Activated naive CD8-positive, alpha-beta T cell treated with anti-CD3 and anti-CD28 coated beads, Interleukin-2, amount 50 U/mL, for 24 hours (primary cell): ENCODE measurements around the gene ZCWPW1.

ENCODE experiments used
- ATAC-seq: fragments of 150-1000 bp; cut with Tn5 transposase; one replicate; pipeline ENCODE4 v1.10.0; 2021
- DNase-seq: peaks from one replicate; pipeline ENCODE4 v3.0.0; 2021
- H3K27ac Mint-ChIP-seq: one replicate; pipeline ENCODE4 v1.8.0; 2021; ENCODE audit warnings: mild to moderate bottlenecking, mixed read lengths
- H3K27me3 Mint-ChIP-seq: one replicate; pipeline ENCODE4 v1.8.0; 2021; ENCODE audit warnings: mixed read lengths
- H3K36me3 Mint-ChIP-seq: one replicate; pipeline ENCODE4 v1.8.0; 2021; ENCODE audit warnings: low read depth, mixed read lengths
- H3K4me1 Mint-ChIP-seq: one replicate; pipeline ENCODE4 v1.8.0; 2021; ENCODE audit warnings: mixed read lengths
- H3K4me3 Mint-ChIP-seq: one replicate; pipeline ENCODE4 v1.8.0; 2021; ENCODE audit warnings: mild to moderate bottlenecking, moderate library complexity, mixed read lengths
- H3K9me3 Mint-ChIP-seq: one replicate; pipeline ENCODE4 v1.8.0; 2021; ENCODE audit warnings: mixed read lengths

ZCWPW1 gene

DNA sequence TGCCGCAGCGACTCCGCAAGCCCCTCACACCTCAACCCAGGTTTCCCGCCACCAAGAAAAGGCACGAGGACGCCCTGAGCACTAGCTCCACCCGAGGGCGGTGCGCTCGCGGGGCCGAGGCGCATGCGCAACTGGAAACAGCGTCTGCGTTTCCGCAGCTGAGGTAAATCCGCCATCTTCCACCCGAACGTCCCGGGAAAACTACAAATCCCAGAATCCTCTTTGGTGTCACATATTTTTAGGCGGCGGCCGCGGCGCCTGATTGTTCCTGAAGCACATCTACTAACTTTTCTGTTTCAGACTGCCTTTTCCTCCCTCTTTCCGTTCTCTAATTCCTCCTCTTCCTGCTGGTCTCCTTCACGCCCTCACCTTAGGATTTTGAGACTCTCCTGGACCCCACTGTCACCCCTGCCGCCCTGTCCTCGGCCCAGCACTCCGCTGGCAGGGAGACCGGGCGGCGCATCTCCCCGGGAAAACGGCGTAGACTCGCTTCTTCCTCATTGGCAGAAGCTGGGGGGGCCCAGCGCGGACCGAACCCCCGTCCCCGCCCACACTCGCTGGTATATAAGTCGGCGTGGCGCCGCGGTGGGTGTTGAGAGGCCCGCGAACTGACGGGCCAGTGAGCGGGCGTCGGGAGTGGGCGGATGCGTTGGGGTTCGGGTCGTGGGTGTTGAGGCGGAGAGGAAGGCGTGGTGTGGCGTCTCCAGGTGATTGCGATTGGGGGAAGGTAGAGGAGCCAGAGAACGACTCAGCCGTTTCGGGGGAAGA lies at the start of gene ZCWPW1:
Gene ZCWPW1, minus strand, starts transcription at position 505 of the 768 bp plus-strand sequence. CDS start 8,054 bp downstream, outside the sequence.
- H3K36me3 Mint-ChIP-seq = peaks cover 38% of the 10 kb centered on the region
- peak within 1 kb of the TSS; percentile 100 for H3K27ac Mint-ChIP-seq
- peaks cover 46% of the 10 kb centered on the region for H3K4me1 Mint-ChIP-seq
- peaks cover 5% of the 10 kb centered on the region for H3K9me3 Mint-ChIP-seq
- H3K4me3 Mint-ChIP-seq = peak within 1 kb of the TSS; percentile 99
- DNase-seq (peak; percentile 96), ATAC-seq (peak; percentile 56)
- H3K27me3 Mint-ChIP-seq = peaks cover 10% of the 10 kb centered on the region

DNA sequence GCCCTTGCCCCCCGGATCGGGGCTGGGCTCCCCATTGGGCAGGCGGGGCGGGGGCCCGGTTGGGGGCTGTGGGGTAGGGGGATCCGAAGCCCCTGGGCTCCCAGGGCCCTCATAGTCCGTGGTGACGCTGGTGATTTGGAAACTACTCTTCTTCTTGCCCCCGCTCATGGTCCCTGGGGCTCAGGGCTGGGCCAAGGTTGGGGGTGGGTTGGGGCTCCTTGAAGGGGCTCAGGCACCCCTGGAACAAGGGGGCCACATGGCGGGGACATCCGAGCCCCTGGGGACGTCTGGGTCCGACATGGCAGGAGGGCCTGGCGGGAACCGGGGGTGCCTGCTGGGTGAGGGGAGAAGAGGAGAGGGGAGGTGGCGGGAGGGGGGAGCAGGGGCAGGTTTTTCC lies 49.4 kb upstream of the ZCWPW1 start:
- Mint-ChIP-seq H3K27me3 (no peaks in the 10 kb centered on the region), H3K36me3 (peaks cover 16% of the 10 kb centered on the region), H3K9me3 (no peaks in the 10 kb centered on the region), H3K4me3 (peak overlapping the region; percentile 89), H3K4me1 (peaks cover 56% of the 10 kb centered on the region), H3K27ac (peak overlapping the region; percentile 77)
- DNase-seq (peak; percentile 34), ATAC-seq (no peak)

GRCh38 chr7:100476903-100477870 lies 48.7 kb upstream of the ZCWPW1 start:
- Mint-ChIP-seq H3K27ac (peak overlapping the region; percentile 88), H3K36me3 (peaks cover 16% of the 10 kb centered on the region), H3K4me3 (peak overlapping the region; percentile 89), H3K27me3 (no peaks in the 10 kb centered on the region), H3K4me1 (peaks cover 50% of the 10 kb centered on the region), H3K9me3 (no peaks in the 10 kb centered on the region)
- ATAC-seq (no peak), DNase-seq (peak; percentile 80)

DNA sequence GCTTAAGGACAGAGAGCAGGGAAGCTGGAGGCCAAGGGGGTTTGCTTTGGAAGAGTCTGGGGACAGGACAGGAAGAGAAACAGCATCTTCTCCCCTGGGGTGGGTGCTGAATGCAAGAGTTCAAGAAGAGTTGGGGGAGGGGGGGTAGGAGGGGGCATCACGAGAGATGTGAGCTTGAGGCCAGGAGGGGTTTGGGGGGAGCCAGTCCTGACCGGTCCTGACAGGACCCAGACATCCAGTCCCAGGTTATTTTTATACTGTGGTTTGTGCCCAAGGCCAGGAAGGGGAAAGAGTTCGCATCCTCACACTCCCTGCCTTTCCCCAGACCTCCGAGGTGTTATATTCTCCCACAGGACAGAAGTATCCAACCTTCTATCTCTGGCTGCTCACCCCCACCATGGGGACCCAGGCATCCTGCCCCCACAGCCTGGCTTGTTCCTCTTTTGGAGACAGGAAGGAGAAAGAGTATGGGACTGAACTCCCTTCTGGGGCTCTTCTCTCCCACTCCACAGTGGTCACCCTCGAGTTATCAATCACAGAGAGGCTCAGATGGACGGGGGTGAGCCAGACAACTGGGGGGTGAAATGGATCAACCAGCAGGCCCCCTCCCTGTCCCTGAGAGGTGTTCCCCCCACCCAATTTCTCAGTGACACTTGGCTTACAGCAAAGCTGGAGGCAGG lies 47.7 kb upstream of the ZCWPW1 start:
- DNase-seq (no peak), ATAC-seq (no peak)
- Mint-ChIP-seq H3K36me3 (peaks cover 16% of the 10 kb centered on the region), H3K27me3 (no peaks in the 10 kb centered on the region), H3K4me3 (peak overlapping the region; percentile 89), H3K9me3 (no peaks in the 10 kb centered on the region), H3K27ac (peak overlapping the region; percentile 88), H3K4me1 (peaks cover 49% of the 10 kb centered on the region)

- peaks cover 49% of the 10 kb centered on the region for H3K4me1 Mint-ChIP-seq
- no peak for ATAC-seq
These were observed 47.0 kb upstream of the ZCWPW1 start for GRCh38 chr7:100475549-100475948.

DNA sequence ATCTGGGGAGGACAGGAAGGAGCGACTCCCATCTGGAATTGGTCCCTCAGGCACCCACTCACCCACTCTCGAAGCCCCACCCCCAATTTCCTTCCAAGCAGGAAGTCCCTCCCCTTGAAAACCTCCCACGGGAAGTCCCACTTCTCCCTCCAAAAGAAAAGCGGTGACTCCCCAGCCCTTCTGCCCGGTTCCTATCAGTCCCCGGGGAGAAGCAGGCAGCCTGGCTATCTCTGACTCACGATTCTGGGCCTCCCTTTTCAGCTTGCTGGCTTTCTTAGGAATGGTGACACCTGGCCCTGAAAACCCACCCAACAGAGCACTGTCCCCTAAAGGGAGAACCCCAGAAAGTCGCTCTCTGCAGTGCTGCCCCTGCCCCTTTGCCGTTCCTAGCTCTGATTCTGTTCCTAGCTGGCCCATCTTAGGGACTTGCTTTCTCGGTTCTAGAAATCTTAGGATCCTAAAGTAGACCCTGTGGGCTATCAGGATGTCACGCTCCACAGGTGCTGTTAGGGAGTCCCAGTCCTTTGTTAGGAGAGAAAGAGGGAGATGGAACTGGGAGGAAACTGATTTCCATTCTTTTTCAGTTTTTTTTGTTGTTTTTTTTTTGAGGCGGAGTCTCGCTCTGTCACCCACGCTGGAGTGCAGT lies 44.5 kb upstream of the ZCWPW1 start:
- Mint-ChIP-seq H3K4me1 (peaks cover 53% of the 10 kb centered on the region), H3K36me3 (peaks cover 16% of the 10 kb centered on the region), H3K27ac (peak overlapping the region; percentile 69), H3K4me3 (no peak overlapping the region), H3K9me3 (no peaks in the 10 kb centered on the region), H3K27me3 (no peaks in the 10 kb centered on the region)
- ATAC-seq (no peak), DNase-seq (no peak)

More at GRCh38 chr7:100475549-100475948, 47.0 kb upstream of the ZCWPW1 start:
- Mint-ChIP-seq H3K4me3 (peak overlapping the region; percentile 89), H3K27ac (peak overlapping the region; percentile 83), H3K9me3 (no peaks in the 10 kb centered on the region), H3K36me3 (peaks cover 16% of the 10 kb centered on the region), H3K27me3 (no peaks in the 10 kb centered on the region)
- peak; percentile 47 for DNase-seq

DNA sequence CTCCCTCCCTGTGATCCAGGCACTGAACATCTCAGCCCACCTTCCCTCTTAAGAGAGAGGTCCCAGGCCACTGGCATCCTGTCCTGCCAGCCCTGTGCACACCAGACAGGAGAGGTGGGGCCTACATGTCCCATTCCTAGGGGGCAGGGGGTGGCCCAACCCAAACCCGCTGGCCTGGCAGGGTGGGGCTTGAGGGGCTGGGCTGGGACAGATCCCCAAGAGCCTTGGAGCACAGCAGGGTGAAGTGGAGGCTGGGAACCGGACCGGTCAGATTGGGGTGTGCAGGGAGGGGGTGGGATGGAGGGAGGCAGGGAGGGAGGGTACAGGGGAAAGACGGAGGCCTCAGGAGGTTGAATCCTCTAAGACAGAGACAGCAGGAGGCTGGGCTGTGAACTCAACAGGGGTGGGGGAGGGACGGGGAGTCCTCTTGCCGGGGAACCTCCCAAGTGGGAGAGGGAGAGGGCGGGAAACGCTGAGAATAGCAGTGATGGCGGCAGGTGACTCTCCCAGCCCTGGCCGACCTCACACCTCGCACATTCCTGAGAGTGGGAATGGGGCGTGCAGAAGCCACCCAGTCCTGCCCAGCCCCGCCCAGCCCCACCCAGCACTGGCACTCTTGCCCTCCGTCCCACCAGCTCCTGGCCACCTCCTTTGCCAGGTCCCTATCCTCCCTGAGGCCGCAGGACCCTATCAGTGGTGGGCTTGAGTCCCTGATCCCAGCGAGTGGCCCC lies 43.8 kb upstream of the ZCWPW1 start:
- no peak overlapping the region for H3K27ac Mint-ChIP-seq
- DNase-seq = no peak
- H3K4me3 Mint-ChIP-seq = no peak overlapping the region
- no peaks in the 10 kb centered on the region for H3K27me3 Mint-ChIP-seq
- peaks cover 53% of the 10 kb centered on the region for H3K4me1 Mint-ChIP-seq
- ATAC-seq = no peak
- H3K9me3 Mint-ChIP-seq = no peaks in the 10 kb centered on the region
- H3K36me3 Mint-ChIP-seq = peaks cover 16% of the 10 kb centered on the region

- Mint-ChIP-seq H3K27me3 (no peaks in the 10 kb centered on the region), H3K27ac (no peak overlapping the region), H3K9me3 (no peaks in the 10 kb centered on the region), H3K36me3 (peaks cover 17% of the 10 kb centered on the region), H3K4me1 (peaks cover 40% of the 10 kb centered on the region), H3K4me3 (no peak overlapping the region)
- DNase-seq (no peak), ATAC-seq (no peak)
These were observed 42.5 kb upstream of the ZCWPW1 start for GRCh38 chr7:100471021-100471420.

- H3K36me3 Mint-ChIP-seq = peaks cover 9% of the 10 kb centered on the region
- no peak overlapping the region for H3K27ac Mint-ChIP-seq
- H3K4me3 Mint-ChIP-seq = no peak overlapping the region
- DNase-seq = peak; percentile 91
- peaks cover 26% of the 10 kb centered on the region for H3K4me1 Mint-ChIP-seq
- ATAC-seq = peak; percentile 82
- H3K9me3 Mint-ChIP-seq = no peaks in the 10 kb centered on the region
- no peaks in the 10 kb centered on the region for H3K27me3 Mint-ChIP-seq
These were observed 40.9 kb upstream of the ZCWPW1 start for GRCh38 chr7:100469227-100470044.

DNA sequence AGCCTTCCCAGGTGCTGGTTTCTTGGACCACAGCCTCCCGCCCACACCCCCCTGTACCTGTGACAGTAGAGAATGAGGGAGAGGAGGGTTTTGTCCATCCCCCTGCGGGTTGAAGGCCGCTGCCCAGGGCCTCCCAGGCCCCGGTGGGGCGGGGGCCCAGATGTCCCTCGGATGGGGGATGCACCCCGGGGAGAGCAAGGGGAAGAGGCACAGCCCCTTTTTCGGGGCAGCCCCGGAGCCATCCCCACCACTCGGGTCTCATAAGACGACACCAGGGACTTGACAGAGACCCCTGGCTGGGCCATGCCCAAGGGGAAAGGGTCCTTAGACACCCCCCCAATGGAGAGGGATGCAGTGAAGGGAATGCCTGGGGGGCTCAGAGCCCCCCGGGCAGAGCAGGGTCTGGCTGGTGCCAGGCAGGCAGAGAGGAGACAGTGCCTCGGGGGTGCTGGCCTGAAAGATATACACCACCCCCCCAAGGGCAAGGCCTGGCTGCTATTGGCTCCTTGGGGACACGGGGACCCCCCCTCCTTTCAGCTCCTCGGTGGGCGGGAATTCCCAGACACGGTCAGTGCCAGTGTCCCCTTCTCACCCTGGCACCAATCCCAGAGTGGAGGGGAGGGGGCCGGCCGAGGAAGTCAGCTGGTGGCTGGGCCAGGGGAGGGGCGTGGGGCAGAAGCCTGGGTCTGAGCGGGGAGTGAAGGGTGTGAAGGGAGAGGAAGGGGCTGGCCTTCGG lies 39.3 kb upstream of the ZCWPW1 start:
- H3K27ac Mint-ChIP-seq = no peak overlapping the region
- H3K36me3 Mint-ChIP-seq = peaks cover 5% of the 10 kb centered on the region

DNA sequence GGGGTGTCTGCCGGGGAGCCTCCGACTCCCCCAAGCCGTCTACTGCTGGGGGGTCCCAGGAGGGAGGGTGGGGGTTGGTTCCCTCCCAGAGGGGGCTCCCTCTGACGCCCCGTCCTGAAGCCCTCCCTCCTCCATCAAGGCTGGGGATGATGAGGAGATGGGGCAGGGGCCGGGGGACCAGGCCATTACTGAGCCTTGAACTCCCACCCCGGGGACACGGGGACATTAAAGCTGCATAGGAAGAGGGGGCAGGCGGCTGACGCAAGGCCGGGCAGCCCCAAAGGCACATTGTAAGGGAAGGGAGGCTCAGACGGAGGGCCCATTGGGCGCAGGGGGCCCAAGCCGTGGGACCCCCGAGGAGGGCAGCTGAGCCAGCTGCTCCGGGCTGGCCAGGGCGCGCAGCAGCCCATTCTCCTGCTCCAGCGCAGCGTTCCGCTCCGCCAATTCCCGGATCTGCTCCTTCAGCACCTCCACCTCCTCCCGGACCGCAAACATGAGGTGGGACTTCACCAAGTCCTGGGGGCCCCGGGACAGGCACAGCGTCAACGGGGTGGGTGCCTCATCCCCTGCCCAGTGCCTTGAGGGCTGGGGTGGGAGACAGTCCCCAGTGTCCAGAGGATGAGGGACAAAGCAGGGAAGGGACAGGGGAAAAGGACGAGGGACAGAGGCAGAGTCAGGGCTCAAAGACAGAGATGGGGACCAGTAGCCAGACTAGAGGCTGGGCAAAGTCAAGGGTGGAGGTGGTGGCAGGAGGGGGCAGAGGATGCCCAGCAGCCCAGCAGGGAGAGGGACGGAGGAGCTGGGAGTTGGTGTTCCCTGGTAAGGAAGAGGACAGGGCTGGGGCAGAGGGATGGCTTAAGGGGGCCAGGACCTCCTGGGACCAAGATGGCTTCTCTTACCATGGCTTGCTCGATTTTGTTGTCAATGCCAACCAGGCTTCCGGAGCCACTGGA lies 38.4 kb upstream of the ZCWPW1 start:
- no peak overlapping the region for H3K27ac Mint-ChIP-seq
- H3K36me3 Mint-ChIP-seq = peaks cover 5% of the 10 kb centered on the region
- no peaks in the 10 kb centered on the region for H3K9me3 Mint-ChIP-seq
- H3K4me1 Mint-ChIP-seq = peaks cover 9% of the 10 kb centered on the region
- H3K4me3 Mint-ChIP-seq = no peak overlapping the region
- ATAC-seq = no peak
- H3K27me3 Mint-ChIP-seq = no peaks in the 10 kb centered on the region
- no peak for DNase-seq

More for the DNA sequence above, 39.3 kb upstream of the ZCWPW1 start:
- Mint-ChIP-seq H3K4me1 (peaks cover 9% of the 10 kb centered on the region), H3K27me3 (no peaks in the 10 kb centered on the region), H3K4me3 (no peak overlapping the region), H3K9me3 (no peaks in the 10 kb centered on the region)
- DNase-seq (no peak), ATAC-seq (no peak)
